ENCODE results near the gene CHCHD3.
"Not testable (repeated sequence)": the region's sequence is repeated elsewhere in the genome, so short reads cannot be mapped to it uniquely, and the experiment has no call there.

Gene CHCHD3

GRCh38 chr7:133050200-133050995 is 31.5 kb downstream of the CHCHD3 start:
- in situ Hi-C loops (cut with HindIII; ENCODE audit: low sequenced_read_pairs), result loop anchor here (25.0 kb wide), 1 partner anchor 88 kb away; no protein-coding TSS in a partner anchor

GRCh38 chr7:133048589-133048988 is 33.3 kb downstream of the CHCHD3 start:
- in situ Hi-C loops (cut with HindIII; ENCODE audit: low sequenced_read_pairs), result no loop called here

GRCh38 chr7:133047321-133047720 is 34.6 kb downstream of the CHCHD3 start:
- in situ Hi-C loops (cut with HindIII; ENCODE audit: low sequenced_read_pairs), result no loop called here

- in situ Hi-C loops (cut with HindIII; ENCODE audit: low sequenced_read_pairs), result no loop called here
Observed at GRCh38 chr7:133044722-133045473, 37.0 kb downstream of the CHCHD3 start.

GRCh38 chr7:133040674-133041073 is 41.2 kb downstream of the CHCHD3 start:
- in situ Hi-C loops (cut with HindIII; ENCODE audit: low sequenced_read_pairs), result no loop called here

- in situ Hi-C loops (cut with HindIII; ENCODE audit: low sequenced_read_pairs), result no loop called here
Observed at GRCh38 chr7:133040178-133040577, 41.7 kb downstream of the CHCHD3 start.

- in situ Hi-C loops (cut with HindIII; ENCODE audit: low sequenced_read_pairs), result no loop called here
Observed at GRCh38 chr7:133039614-133040013, 42.3 kb downstream of the CHCHD3 start.

GRCh38 chr7:133036289-133036688 is 45.6 kb downstream of the CHCHD3 start:
- in situ Hi-C loops (cut with HindIII; ENCODE audit: low sequenced_read_pairs), result no loop called here

- in situ Hi-C loops (cut with HindIII; ENCODE audit: low sequenced_read_pairs), result not testable (repeated sequence)
Observed at GRCh38 chr7:133035240-133035639, 46.6 kb downstream of the CHCHD3 start.

GRCh38 chr7:133030346-133030745 is 51.5 kb downstream of the CHCHD3 start:
- in situ Hi-C loops (cut with HindIII; ENCODE audit: low sequenced_read_pairs), result no loop called here

- in situ Hi-C loops (cut with HindIII; ENCODE audit: low sequenced_read_pairs), result no loop called here
Observed at GRCh38 chr7:133029463-133029862, 52.4 kb downstream of the CHCHD3 start.

- in situ Hi-C loops (cut with HindIII; ENCODE audit: low sequenced_read_pairs), result no loop called here
Observed at GRCh38 chr7:133027397-133027796, 54.5 kb downstream of the CHCHD3 start.

- in situ Hi-C loops (cut with HindIII; ENCODE audit: low sequenced_read_pairs), result no loop called here
Observed at GRCh38 chr7:133026210-133026859, 55.6 kb downstream of the CHCHD3 start.

GRCh38 chr7:133025056-133025455 is 56.8 kb downstream of the CHCHD3 start:
- in situ Hi-C loops (cut with HindIII; ENCODE audit: low sequenced_read_pairs), result no loop called here

- in situ Hi-C loops (cut with HindIII; ENCODE audit: low sequenced_read_pairs), result no loop called here
Observed at GRCh38 chr7:133024596-133024995, 57.3 kb downstream of the CHCHD3 start.

- in situ Hi-C loops (cut with HindIII; ENCODE audit: low sequenced_read_pairs), result no loop called here
Observed at GRCh38 chr7:133023370-133024071, 58.4 kb downstream of the CHCHD3 start.

GRCh38 chr7:133022661-133023060 is 59.2 kb downstream of the CHCHD3 start:
- in situ Hi-C loops (cut with HindIII; ENCODE audit: low sequenced_read_pairs), result no loop called here

GRCh38 chr7:133021196-133021595 is 60.7 kb downstream of the CHCHD3 start:
- in situ Hi-C loops (cut with HindIII; ENCODE audit: low sequenced_read_pairs), result no loop called here

- in situ Hi-C loops (cut with HindIII; ENCODE audit: low sequenced_read_pairs), result no loop called here
Observed at GRCh38 chr7:133020496-133020895, 61.4 kb downstream of the CHCHD3 start.

- in situ Hi-C loops (cut with HindIII; ENCODE audit: low sequenced_read_pairs), result no loop called here
Observed at GRCh38 chr7:133019590-133019989, 62.3 kb downstream of the CHCHD3 start.

- in situ Hi-C loops (cut with HindIII; ENCODE audit: low sequenced_read_pairs), result no loop called here
Observed at GRCh38 chr7:133016604-133017003, 65.3 kb downstream of the CHCHD3 start.
